GM21367 (cell line): ENCODE measurements around the gene LRIG3.
"Not testable (repeated sequence)": the region's sequence is repeated elsewhere in the genome, so short reads cannot be mapped to it uniquely, and the experiment has no call there.

Experiments used
- ATAC-seq: cut with Tn5 transposase; IDR thresholded peaks from one replicate; pipeline ENCODE4 v1.9.1; 2021; ENCODE audit not compliant: unreplicated experiment

Gene LRIG3, protein sequence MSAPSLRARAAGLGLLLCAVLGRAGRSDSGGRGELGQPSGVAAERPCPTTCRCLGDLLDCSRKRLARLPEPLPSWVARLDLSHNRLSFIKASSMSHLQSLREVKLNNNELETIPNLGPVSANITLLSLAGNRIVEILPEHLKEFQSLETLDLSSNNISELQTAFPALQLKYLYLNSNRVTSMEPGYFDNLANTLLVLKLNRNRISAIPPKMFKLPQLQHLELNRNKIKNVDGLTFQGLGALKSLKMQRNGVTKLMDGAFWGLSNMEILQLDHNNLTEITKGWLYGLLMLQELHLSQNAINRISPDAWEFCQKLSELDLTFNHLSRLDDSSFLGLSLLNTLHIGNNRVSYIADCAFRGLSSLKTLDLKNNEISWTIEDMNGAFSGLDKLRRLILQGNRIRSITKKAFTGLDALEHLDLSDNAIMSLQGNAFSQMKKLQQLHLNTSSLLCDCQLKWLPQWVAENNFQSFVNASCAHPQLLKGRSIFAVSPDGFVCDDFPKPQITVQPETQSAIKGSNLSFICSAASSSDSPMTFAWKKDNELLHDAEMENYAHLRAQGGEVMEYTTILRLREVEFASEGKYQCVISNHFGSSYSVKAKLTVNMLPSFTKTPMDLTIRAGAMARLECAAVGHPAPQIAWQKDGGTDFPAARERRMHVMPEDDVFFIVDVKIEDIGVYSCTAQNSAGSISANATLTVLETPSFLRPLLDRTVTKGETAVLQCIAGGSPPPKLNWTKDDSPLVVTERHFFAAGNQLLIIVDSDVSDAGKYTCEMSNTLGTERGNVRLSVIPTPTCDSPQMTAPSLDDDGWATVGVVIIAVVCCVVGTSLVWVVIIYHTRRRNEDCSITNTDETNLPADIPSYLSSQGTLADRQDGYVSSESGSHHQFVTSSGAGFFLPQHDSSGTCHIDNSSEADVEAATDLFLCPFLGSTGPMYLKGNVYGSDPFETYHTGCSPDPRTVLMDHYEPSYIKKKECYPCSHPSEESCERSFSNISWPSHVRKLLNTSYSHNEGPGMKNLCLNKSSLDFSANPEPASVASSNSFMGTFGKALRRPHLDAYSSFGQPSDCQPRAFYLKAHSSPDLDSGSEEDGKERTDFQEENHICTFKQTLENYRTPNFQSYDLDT

DNA sequence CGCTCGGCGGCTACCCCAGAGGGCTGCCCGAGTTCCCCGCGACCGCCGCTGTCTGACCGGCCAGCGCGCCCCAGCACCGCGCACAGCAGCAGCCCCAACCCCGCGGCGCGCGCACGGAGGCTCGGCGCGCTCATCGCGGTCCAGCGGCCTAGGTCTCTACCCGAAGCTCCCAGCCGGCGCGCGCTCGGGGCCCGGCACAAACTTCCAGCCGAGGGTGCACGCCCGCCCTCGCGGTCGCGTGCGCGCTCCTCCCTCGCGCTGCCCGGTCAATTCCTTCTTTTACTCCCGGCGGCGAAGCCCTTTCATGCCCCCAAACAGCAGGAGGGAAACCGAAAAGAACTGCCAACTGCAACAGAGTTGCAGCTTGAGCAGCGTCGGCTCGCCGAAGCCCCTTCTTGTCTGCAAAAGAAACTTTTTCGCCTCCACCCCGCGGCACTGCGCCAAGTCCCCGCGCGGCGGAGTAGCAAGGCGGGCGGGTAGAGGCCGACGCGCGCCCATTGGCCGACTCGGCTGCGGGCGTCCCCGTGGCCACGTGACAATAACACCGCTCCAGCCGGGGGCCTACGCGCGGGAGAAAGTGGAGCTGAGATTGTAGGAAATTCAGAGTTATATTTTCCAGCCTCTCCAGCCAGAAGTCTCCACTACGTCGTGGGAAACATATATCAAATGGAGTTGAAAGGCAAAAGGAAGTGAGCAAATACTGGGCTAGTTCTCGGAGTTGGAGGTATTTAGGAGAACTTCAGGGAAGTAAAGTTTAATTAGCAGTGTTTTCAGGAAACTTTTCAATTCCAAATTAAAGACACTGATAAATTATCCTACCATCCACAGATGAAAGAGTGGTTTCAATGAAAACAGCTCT, at the start of gene LRIG3:
Gene LRIG3, minus strand, starts transcription at position 403 of the 859 bp plus-strand sequence. Its CDS starts 269 bp downstream, at position 134.
- peak; percentile 94 for ATAC-seq

DNA sequence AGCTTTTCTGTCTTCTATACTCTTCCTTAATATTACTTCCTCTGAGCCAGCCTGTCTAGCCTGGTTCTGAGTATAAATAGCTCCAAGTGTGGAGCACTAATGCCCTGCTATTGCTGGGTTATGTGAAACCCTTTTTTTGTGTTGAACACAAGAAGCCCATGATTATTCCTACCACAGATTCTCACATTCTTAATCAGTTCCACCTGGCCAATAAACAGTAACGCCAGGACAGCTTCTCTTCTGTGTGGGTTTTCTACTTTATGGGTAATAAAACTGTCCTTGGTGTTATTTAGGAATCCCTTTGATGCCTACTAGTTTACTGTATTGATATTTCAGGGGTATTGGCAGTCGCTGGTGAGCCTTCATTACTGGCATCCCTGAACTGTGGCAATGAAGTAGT, 48.9 kb upstream of the LRIG3 start:
- ATAC-seq = no peak

DNA sequence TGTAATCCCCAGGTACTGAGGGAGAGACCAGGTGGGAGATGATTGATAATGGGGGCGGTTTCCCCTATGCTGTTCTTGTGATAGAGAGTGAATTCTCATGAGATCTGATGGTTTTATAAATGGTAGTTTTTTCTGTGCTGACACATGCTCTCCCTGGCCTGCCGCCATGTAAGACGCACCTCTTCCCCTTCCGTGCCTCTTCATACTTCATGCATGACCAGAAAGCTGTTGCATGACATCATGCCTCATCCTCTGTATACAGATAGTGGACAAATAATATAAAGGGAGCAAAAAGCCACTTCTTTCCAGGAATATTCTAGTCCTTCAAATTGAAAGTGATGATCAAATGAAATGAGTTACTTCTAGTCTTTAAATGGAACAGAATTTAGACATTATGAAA, 47.3 kb upstream of the LRIG3 start:
- no peak for ATAC-seq

DNA sequence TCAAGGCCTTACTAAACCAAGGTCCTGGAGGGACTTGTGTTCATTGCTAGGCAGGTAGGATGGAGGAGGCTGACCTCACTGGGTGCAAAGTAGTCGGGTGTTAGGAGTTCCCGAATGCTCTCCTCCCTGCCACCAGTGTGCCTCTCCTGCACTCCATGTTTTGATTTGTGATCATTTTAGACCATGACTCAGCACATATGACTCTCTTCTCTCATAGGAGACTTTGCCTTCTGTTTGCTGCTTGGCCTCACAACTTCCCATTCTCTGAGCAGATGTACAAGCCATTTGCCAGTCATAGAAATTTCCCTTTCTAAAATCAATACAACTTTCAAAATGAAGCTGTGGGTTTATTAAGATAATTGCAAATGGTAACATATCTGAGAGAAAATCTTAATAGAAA, 46.6 kb upstream of the LRIG3 start:
- ATAC-seq = no peak

DNA sequence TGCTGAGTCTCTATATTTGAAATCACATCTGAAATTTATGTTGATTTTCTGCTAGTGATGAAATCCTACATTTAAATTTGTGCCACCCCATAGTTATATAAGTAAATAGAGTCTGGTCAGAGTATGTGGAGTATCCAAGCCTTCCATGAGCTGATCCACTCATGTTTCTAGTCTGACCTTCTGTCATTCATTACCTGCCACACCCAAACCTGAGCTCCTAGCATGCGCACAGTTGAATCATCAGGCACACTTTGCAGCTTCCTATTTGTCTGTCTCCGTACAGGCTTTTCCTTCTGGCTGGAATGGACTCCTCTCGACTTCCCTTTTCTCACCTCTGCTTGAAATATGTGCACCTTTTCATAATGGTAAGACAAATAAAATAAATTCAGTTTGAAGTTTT, 45.3 kb upstream of the LRIG3 start:
- no peak for ATAC-seq

DNA sequence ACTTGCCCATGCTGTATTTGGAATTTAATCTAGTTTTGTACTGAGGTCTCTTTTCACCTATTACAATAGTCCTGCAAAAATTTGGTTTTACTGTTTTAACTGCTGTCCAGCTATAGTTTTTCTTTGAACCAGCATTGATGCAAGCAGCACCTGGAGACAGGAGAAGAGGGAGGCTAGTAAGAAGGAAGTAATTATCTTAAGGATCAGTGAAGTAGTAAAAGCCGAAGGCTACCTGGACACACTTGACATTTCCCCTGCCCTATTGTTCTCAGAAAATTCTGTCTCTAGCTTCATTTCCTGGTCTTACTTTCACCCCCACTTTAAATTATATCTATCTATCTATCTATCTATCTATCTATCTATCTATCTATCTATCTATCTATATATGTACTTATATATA, 43.5 kb upstream of the LRIG3 start:
- ATAC-seq = no peak

DNA sequence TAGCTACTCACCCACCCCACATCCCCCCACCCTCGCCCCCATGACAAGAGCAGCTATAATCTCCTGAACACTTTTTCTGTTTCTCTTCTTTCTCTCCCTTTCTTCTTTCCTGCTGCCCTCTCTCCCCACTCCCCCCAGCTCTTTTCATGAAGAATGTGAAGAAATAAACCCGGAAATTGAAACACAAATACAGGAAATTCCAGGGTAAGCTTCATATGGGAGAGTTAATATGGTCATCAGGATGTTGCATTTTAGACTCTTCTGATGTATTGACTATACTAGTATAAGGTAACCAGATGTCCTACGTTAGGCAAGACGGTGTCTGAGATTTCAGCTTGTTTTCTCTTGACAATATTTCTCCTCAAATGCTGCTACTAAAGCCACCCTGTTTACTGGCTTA, 41.6 kb upstream of the LRIG3 start:
- ATAC-seq = no peak

DNA sequence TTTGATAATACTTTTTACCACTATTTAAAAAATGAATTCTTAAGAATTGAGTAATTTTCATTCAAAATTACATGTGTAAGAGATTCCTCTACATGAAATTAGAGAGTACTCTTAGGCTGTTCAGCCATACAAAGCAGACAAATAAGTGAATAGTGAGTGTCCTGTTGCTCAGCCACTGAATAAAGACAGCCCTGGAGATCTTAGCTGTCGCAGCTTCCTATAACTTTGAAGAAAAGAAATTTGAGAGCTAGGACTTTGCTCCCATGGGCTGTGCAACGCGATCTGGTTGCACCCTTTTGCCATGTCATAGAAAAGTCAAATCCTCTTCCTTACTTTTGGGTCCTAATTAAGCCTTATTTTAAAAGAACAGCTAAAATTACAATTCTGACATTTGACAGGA, 40.9 kb upstream of the LRIG3 start:
- ATAC-seq = no peak

DNA sequence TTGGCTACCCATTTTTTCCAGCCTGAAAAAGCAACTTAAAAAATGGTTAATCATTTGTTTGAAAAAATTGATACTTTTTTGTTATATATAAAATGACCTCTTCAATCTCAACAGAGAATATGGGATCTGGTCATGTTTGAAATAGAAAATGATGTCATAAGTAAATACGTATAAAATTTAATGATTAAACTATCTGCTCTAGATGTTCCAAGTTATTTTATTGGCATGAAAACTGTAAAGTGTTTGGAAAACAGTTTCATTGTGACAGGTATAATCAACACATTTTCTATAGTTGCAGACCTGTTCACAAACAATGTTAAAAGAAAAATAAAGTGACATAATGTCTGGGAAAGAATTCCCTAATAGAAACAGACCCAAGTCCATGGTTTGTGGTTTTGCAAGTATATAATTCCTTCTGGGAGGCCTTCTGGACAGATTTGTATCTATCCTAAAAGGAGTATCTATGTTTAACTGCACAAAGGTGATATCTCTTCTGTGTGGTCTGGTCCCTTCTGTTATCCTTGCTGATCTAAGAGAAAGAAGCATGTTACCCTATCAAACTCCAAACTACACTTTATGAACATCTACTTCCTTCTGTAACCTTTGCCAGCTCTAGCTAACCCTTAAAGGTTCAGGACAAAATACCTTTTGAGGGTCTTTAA, 39.5 kb upstream of the LRIG3 start:
- ATAC-seq = no peak

DNA sequence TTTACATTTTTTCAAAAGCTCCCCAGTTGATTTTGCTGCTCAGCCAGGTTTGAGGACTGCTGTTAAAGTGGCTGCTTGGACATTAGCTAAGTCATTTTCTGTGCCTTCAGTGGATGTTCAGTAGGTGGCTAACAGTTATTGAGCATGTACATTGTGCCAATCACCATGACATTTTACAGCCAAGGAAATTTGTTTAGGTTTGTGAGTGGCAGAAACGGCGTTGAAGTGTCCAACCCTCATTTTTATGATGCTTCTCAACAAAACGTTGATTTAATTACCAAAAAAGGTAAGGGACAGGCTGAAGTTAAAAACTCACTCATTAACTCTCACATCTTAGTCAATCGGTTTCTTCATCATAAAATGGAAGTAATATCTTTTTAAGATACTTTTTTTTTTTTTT, 37.0 kb upstream of the LRIG3 start:
- ATAC-seq = no peak

DNA sequence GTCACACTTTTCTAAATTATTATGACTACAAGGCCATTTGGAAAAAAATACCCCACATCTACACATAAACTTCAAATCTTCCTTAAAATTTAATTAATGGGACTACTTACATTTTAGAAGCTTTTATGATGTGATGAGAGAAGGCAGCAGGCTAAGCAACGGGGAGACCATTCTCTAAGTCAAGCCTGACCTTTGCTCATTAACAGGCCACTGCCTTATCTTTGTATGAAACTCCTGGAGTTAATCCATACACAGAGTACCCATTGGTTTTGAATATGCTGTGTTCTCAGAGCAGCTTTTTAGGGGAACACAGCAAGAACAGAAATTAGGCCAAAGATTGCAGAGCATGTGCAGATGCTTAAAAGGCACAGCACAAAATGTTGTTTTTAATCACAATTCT, 35.5 kb upstream of the LRIG3 start:
- ATAC-seq = no peak

DNA sequence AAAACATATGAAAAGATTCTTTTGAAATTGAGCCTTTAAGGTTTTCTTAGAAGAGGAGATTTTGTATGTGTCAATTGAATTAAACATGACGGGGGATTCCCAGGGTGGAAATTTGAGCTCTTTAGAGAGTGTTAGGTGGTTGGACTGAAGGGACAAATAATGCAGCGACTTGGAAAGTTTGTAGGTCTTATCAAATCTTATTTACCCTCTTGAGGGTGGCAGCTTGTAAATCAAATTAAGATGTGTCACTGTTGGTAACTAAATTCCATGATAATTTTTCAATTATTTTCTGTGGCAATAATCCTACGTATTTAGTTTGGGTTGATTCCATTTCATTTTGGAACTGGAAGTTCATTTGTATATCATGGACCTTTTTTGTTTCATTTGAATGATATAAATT, 33.7 kb upstream of the LRIG3 start:
- no peak for ATAC-seq

DNA sequence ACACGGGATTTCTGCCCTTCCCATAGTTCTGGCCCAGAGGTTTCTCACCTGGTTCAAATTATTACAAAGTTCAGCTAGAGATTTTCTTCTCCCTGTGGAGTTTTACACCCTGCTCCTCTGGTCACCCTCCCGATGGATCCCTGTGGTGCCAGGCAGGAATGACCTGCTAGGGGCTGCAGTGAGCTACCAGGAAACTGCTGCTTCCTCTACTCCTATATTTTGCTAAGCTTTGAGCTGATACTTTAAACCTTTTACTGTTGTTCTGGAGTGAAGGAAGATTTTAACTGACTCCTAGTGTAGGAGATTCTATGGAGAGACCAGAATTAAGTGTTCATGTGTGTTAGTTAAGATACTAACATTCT, 30.4 kb upstream of the LRIG3 start:
- no peak for ATAC-seq

DNA sequence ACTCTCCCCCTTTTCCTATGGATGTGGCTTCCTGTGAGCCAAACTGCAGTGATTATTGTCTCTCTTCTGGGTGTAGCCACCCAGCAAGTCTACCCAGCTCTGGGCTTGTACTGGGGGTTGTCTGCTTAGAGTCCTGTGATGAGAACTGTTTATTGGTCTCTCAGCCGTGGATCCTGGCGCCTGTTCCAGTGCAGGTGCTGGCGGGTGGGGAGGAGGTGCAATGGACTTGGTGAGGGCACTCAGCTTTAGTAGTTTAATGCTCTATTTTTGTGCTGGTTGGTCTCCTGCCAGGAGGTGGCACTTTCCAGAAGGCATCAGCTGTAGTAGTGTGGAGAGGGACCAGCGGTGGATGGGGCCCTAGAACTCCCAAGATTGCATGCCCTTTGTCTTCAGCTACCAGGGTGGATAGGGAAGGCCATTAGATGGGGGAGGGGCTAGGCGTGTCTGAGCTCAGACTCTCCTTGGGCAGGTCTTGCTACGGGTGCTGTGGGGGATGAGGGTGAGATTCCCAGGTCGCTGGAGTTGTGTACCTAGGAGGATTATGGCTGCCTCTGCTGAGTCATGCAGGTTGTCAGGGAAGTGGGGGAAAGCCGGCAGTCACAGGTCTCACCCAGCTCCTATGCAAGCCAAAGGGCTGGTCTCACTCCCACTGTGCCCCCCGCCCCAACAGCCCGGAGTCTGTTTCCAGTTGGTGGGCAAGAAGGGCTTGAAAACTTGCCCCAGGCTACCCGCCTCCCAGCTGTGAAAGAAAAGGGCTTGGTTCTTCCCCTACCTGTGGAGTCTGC, 29.8 kb upstream of the LRIG3 start:
- not testable (repeated sequence) for ATAC-seq

DNA sequence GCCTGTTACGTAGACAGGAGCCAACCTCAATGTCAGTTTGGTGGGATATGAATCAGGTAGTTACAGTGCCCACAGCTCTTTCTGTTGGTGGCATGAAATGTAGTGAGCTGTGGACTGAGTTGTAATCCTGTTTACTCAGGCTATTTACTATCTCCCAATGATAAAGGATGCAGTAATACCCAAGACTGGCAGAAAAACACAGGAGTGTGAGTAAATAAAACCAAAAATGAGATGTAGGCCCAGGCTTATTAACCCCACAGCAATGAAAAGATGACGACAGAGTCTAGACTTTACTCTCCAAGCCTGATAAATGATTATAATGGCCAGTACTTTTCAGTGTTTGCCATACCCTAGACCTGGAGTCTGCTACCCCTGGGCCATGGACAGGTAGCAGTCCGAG, 22.8 kb upstream of the LRIG3 start:
- ATAC-seq = no peak

DNA sequence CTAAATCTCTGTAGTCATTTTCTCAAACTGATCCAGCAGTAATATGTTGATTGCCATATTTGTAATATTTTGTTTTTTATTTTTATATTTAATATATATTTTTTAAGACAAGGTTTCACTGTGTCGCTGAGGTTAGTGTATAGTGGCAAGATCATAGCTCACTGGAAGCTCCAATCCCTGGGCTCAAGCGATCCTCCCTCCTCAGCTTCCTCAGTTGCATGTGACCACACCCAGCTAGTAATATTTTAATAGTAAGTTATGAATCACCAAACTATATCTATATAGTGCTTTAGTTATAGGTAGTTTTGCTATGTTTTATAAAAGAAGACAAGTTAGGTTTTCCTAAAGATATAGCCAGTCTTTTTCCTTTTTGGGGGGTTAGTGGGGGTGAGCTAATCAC, 22.0 kb upstream of the LRIG3 start:
- ATAC-seq = no peak

DNA sequence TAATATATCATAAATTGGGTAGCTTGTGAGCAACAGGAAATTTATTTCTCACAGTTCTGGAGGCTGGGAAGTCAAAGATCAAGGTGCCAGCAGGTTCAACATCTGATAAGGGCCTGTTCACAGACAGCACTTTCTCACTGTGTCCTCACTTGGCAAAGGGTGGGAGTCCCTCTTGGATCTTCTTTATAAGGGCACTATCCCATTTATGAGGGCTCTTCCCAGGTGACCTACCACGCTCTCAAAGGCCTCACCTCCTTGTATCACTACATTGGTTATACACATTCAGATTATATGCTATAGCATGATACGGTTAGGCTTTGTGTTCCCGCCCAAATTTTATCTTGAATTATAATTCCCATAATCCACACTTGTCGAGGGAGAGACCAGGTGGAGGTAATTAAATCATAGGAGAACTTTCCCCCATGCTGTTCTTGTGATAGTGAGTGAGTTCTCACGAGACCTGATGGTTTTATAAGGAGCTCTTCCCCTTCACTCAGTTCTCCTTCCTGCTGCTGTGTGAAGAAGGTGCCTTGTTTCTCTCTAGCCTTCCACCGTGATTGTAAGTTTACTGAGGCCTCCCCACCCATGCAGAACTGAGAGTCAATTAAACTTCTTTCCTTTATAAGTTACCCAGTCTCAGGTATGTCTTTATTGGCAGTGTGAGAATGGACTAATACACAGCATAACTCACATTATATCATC, 19.2 kb upstream of the LRIG3 start:
- no peak for ATAC-seq

DNA sequence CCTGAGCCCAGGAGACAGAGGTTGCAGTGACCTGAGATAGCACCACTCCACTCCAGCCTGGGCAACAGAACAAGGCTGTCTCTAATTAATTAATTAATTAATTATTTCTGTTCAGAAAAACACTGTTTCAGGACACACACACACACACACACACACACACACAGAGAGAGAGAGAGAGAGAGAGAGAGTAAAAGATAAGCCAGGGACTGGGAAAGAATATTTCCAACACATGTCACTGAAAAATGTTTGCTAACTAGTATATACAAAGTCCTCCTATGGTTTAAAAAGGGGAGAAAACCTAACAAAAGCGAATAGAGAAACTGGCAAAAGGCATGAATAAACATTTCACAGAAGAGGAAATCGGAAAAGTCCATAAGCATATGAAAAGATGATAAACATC, 18.1 kb upstream of the LRIG3 start:
- no peak for ATAC-seq

DNA sequence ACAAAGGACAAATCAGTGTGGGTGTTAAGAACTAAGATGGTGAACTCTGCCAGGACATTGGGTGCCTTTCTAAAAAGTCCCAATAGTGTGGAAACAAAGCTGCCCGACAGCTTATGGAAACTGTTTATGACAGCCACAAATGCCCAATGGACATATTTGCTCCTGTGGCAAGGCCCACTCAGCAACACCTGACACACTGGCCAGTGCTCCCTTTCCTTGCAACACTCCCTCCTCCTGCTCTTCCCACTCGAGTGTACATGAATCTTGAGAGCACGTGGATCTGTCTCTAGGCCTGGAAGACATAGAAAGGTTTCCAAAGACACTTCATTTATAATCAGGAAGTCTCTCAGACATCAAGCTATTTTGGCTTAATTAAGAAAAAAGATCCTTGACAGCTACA, 14.2 kb upstream of the LRIG3 start:
- ATAC-seq = no peak
